Measurements from ENCODE around the gene C10orf67. TPM values are rescaled to one million over a fixed set of nuclear protein-coding genes. Genes with fewer than 3 reads are reported as not detected.

Gene C10orf67
- total RNA-seq, 2 experiments from 2014 or later = not detected

DNA sequence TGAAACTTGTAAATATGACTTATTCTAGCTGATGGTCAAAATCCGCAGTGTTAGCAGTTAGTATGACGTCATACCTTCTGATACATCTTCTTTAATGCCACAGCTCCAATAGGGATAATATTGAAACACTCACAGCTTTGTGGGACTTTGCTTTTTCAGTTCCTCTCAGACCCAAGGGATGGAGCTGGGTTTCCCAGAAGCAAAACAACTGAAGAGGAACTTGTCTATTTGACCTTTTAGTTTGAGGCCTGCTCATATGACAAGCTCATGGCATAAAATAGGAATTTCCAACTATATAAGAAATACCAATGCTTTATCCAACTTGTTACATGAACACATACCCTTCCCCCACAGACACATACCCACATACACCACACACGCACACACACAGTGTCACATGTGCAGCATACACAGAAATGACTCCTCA is 31.6 kb upstream of the C10orf67 start:
- intact Hi-C loops (cut with micrococcal nuclease; ENCODE audit: unreplicated experiment) = no loop called here
- no peak overlapping the region for H2AFZ ChIP-seq (ENCODE audit: low read length)

DNA sequence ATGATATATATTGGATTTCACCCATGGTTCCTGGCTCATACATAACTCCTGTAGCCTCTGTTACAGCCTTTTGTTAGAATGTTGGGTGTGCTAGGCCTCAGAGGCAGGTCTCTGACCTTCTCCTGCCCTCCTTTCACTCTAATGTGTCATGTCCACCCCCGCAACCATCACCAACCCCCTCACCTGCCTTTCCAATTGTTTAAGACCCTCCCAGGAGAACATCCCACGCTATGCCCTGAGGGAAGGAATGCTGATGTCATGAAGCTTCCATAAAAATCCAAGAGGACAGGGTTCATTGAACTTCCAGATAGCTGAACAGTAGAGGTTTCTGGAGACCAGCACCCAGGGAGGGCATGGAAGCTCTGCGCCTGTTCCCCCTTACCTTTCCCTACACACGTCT is 30.8 kb upstream of the C10orf67 start:
- H3K4me1 ChIP-seq (ENCODE audit: insufficient read depth, low read length, poor library complexity, severe bottlenecking) = peaks cover 6% of the 10 kb centered on the region
- no peaks in the 10 kb centered on the region for H3K36me3 ChIP-seq (ENCODE audit: insufficient read depth, low read length)
- no peaks in the 10 kb centered on the region for H4K20me1 ChIP-seq (ENCODE audit: insufficient read depth, low read length)
- BruUV-seq (replicated peaks) = no TSS peak
- H3K9me3 ChIP-seq (ENCODE audit: low read length) = no peaks in the 10 kb centered on the region
- CTCF ChIA-PET (ENCODE audit: unreplicated experiment) = no interaction called here
- no peak overlapping the region for H3K27ac ChIP-seq (ENCODE audit: low read depth, low read length, poor library complexity, severe bottlenecking)
- TF ChIP-seq EZH2phosphoT487 (IDR thresholded peaks at IDR 0.05; ENCODE audit: borderline replicate concordance, low read depth, low read length) = no peak
- TF ChIP-seq, protein P1, sequence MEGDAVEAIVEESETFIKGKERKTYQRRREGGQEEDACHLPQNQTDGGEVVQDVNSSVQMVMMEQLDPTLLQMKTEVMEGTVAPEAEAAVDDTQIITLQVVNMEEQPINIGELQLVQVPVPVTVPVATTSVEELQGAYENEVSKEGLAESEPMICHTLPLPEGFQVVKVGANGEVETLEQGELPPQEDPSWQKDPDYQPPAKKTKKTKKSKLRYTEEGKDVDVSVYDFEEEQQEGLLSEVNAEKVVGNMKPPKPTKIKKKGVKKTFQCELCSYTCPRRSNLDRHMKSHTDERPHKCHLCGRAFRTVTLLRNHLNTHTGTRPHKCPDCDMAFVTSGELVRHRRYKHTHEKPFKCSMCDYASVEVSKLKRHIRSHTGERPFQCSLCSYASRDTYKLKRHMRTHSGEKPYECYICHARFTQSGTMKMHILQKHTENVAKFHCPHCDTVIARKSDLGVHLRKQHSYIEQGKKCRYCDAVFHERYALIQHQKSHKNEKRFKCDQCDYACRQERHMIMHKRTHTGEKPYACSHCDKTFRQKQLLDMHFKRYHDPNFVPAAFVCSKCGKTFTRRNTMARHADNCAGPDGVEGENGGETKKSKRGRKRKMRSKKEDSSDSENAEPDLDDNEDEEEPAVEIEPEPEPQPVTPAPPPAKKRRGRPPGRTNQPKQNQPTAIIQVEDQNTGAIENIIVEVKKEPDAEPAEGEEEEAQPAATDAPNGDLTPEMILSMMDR (conservative IDR thresholded peaks at IDR 0.05; ENCODE audit: low read length) = no peak
- DNase-seq (ENCODE audit: low spot score) = no peak
- intact Hi-C loops (cut with micrococcal nuclease; ENCODE audit: unreplicated experiment) = no loop called here
- no peaks in the 10 kb centered on the region for H3K79me2 ChIP-seq (ENCODE audit: insufficient read depth, low read depth, low read length)
- no peak overlapping the region for H2AFZ ChIP-seq (ENCODE audit: low read length)
- POLR2A ChIA-PET = interaction anchor here (0.7 to 3.8 kb wide), 3 partner anchors 12 to 1023 kb away, joined by 3 to 17 read pairs (median 3); no protein-coding TSS in a partner anchor
- no peak overlapping the region for H3K4me2 ChIP-seq (ENCODE audit: low read length)
- no peak overlapping the region for H3K4me3 ChIP-seq (ENCODE audit: low read depth, low read length, poor library complexity, severe bottlenecking)
- no peaks in the 10 kb centered on the region for H3K9me2 ChIP-seq (ENCODE audit: insufficient read depth, low read length)

More for the DNA sequence above, 31.6 kb upstream of the C10orf67 start:
- Histone ChIP-seq H3K9me2 (ENCODE audit: insufficient read depth, low read length) (no peaks in the 10 kb centered on the region), H3K79me2 (ENCODE audit: insufficient read depth, low read depth, low read length) (no peaks in the 10 kb centered on the region), H3K9me3 (ENCODE audit: low read length) (no peaks in the 10 kb centered on the region), H3K4me3 (ENCODE audit: low read depth, low read length, poor library complexity, severe bottlenecking) (no peak overlapping the region), H3K36me3 (ENCODE audit: insufficient read depth, low read length) (no peaks in the 10 kb centered on the region), H3K4me1 (ENCODE audit: insufficient read depth, low read length, poor library complexity, severe bottlenecking) (peaks cover 6% of the 10 kb centered on the region), H3K27ac (ENCODE audit: low read depth, low read length, poor library complexity, severe bottlenecking) (no peak overlapping the region), H3K4me2 (ENCODE audit: low read length) (no peak overlapping the region), H4K20me1 (ENCODE audit: insufficient read depth, low read length) (no peaks in the 10 kb centered on the region)
- TF ChIP-seq EZH2phosphoT487 (IDR thresholded peaks at IDR 0.05; ENCODE audit: borderline replicate concordance, low read depth, low read length) = no peak
- TF ChIP-seq, protein P1 (conservative IDR thresholded peaks at IDR 0.05; ENCODE audit: low read length) = no peak
- CTCF ChIA-PET (ENCODE audit: unreplicated experiment) = no interaction called here
- no peak for DNase-seq (ENCODE audit: low spot score)
- BruUV-seq (replicated peaks) = no TSS peak
- POLR2A ChIA-PET = interaction anchor here (0.6 to 3.8 kb wide), 6 partner anchors 8 to 94 kb away, joined by 3 to 17 read pairs (median 6); no protein-coding TSS in a partner anchor

DNA sequence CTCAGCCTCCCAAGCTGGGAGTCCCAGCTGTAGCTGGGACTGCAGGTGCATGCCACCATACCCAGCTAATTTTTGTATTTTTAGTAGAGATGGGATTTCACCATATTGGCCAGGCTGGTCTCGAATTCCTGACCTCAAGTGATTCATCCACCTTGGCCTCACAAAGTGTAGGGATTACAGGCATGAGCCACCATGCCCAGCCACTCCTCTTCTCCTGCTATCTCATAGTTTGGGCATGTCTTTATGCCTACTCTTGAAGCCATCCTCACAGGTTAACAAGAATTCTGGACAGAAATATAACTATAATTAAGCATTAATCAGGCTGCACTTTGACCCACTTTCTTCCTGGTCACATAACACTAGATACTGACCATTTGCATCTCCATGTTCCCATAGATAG is 28.6 kb upstream of the C10orf67 start:
- ChIA-PET POLR2A (no interaction called here), CTCF (ENCODE audit: unreplicated experiment) (interaction anchor here (0.5 kb wide), 1 partner anchor 350 kb away, joined by 3 read pairs; no protein-coding TSS in a partner anchor)
- no peaks in the 10 kb centered on the region for H3K9me2 ChIP-seq (ENCODE audit: insufficient read depth, low read length)
- no peaks in the 10 kb centered on the region for H3K79me2 ChIP-seq (ENCODE audit: insufficient read depth, low read depth, low read length)
- peaks cover 20% of the 10 kb centered on the region for H3K4me1 ChIP-seq (ENCODE audit: insufficient read depth, low read length, poor library complexity, severe bottlenecking)
- H3K36me3 ChIP-seq (ENCODE audit: insufficient read depth, low read length) = no peaks in the 10 kb centered on the region
- H3K4me2 ChIP-seq (ENCODE audit: low read length) = no peak overlapping the region
- no peak overlapping the region for H3K4me3 ChIP-seq (ENCODE audit: low read depth, low read length, poor library complexity, severe bottlenecking)
- intact Hi-C loops (cut with micrococcal nuclease; ENCODE audit: unreplicated experiment) = no loop called here
- no peak for TF ChIP-seq EZH2phosphoT487 (IDR thresholded peaks at IDR 0.05; ENCODE audit: borderline replicate concordance, low read depth, low read length)
- TF ChIP-seq, protein P1 (conservative IDR thresholded peaks at IDR 0.05; ENCODE audit: low read length) = no peak
- H3K27ac ChIP-seq (ENCODE audit: low read depth, low read length, poor library complexity, severe bottlenecking) = no peak overlapping the region
- no peak overlapping the region for H2AFZ ChIP-seq (ENCODE audit: low read length)
- H4K20me1 ChIP-seq (ENCODE audit: insufficient read depth, low read length) = no peaks in the 10 kb centered on the region
- no peaks in the 10 kb centered on the region for H3K9me3 ChIP-seq (ENCODE audit: low read length)
- BruUV-seq (replicated peaks) = no TSS peak
- DNase-seq (ENCODE audit: low spot score) = no peak

All from OCI-LY7 (cell line).